HepG2 (cell line): ENCODE data around the gene SMIM43. TPM values are rescaled to one million over a fixed set of nuclear protein-coding genes. Genes with fewer than 3 reads are reported as not detected.
"Not testable (repeated sequence)": the region's sequence is repeated elsewhere in the genome, so short reads cannot be mapped to it uniquely, and the experiment has no call there.

Experiments
- ATAC-seq: fragments of 200-7000 bp; cut with Tn5 transposase; 3 replicates; pipeline ENCODE4 v1.9.1; 2020; ENCODE audit warnings: mild to moderate bottlenecking, moderate library complexity
- BruUV-seq: library from RNA; stranded (reverse); fragments of 400-500 nt; replicated peaks from 2 replicates; lab custom pipeline; 2021; lab: Mats Ljungman, UMichigan
- CTCF ChIA-PET: fragments of 300-600 bp; formaldehyde crosslinking; extraction: SDS; loops from one replicate; lab custom pipeline; 2021; ENCODE audit warnings: low total read pairs, inconsistent platforms, low intra/inter-chr PET ratio; lab: Yijun Ruan, JAX
- POLR2A ChIA-PET: fragments of 350-600 bp; sonication (Branson Sonifier 250); formaldehyde crosslinking; loops from one replicate; lab custom pipeline; 2020; ENCODE audit warnings: antibody characterized with exemption, inconsistent platforms; lab: Yijun Ruan, JAX
- DNase-seq: peaks from one replicate; pipeline ENCODE4 v3.0.0-alpha.2; 2015; ENCODE audit warnings: low spot score
- FAIRE-seq: peaks from 3 replicates; lab custom pipeline; 2011; peaks lifted over from hg19 to GRCh38; lab: Jason Lieb, UNC
- H2AFZ ChIP-seq: one replicate; pipeline ENCODE4 v1.6.1; 2011; ENCODE audit warnings: low read length, inconsistent platforms
- H3K27ac ChIP-seq: fragments of 300-600 bp; 3 replicates; pipeline ENCODE4 v1.8.0; 2011; ENCODE audit warnings: mixed run types, mild to moderate bottlenecking, mixed read lengths, low read length, inconsistent platforms; ENCODE audit not compliant: insufficient read depth; ENCODE audit errors: extremely low read length
- H3K27me3 ChIP-seq, 2 experiments: fragments of 200-600 bp in 1 of 2; 2 replicates in 1 of 2; 3 replicates in 1 of 2; pipeline versions ENCODE4 v1.6.0 to v1.8.0; 2011; ENCODE audit warnings: low read length in 2 of 2, mild to moderate bottlenecking in 2 of 2, moderate library complexity in 2 of 2, inconsistent platforms in 1 of 2; ENCODE audit not compliant: insufficient read depth in 2 of 2, control insufficient read depth in 1 of 2
- H3K36me3 ChIP-seq, 2 experiments: fragments of 200-600 bp in 1 of 2; replicated peaks in 1 of 2; 2 replicates in 1 of 2; 3 replicates in 1 of 2; pipeline versions ENCODE4 v1.5.1 to v1.8.0; 2011; ENCODE audit warnings: low read length in 2 of 2, inconsistent platforms in 1 of 2; ENCODE audit not compliant: insufficient read depth in 2 of 2, control insufficient read depth in 1 of 2
- H3K4me1 ChIP-seq: 2 replicates; pipeline ENCODE4 v1.5.1; 2012; ENCODE audit warnings: low read length, inconsistent platforms; ENCODE audit not compliant: insufficient read depth
- H3K4me2 ChIP-seq: 2 replicates; pipeline ENCODE4 v1.6.0; 2011; ENCODE audit warnings: low read depth, low read length, inconsistent platforms
- H3K4me3 ChIP-seq, 3 experiments: fragments of 200-600 bp in 1 of 3; sonication (generic), shearing (Covaris generic) in 1 of 3; replicated peaks in 1 of 3; 2 replicates each; pipeline ENCODE4 v1.5.1; 2011 to 2016; ENCODE audit warnings: low read length in 3 of 3, inconsistent platforms in 2 of 3, low read depth in 2 of 3, mild to moderate bottlenecking in 2 of 3, control low read depth in 1 of 3, mixed read lengths in 1 of 3; ENCODE audit not compliant: insufficient read depth in 1 of 3
- H3K79me2 ChIP-seq: one replicate; pipeline ENCODE4 v1.6.1; 2011; ENCODE audit warnings: low read length, inconsistent platforms; ENCODE audit not compliant: insufficient read depth
- H3K9ac ChIP-seq: 2 replicates; pipeline ENCODE4 v1.6.0; 2011; ENCODE audit warnings: mild to moderate bottlenecking, low read depth, low read length, inconsistent platforms; ENCODE audit not compliant: insufficient read depth
- H3K9me3 ChIP-seq: 2 replicates; pipeline ENCODE4 v1.5.1; 2012; ENCODE audit warnings: mild to moderate bottlenecking, low read length
- H4K20me1 ChIP-seq: 2 replicates; pipeline ENCODE4 v1.6.0; 2011; ENCODE audit warnings: inconsistent platforms, mild to moderate bottlenecking, low read length, moderate library complexity; ENCODE audit not compliant: insufficient read depth
- GMEB1 ChIP-seq: sonication (generic); formaldehyde crosslinking; IDR thresholded peaks from 2 replicates; pipeline ENCODE4 v1.5.1; 2020; ENCODE audit warnings: missing genetic modification reagents, mild to moderate bottlenecking, borderline replicate concordance
- ZBTB39 ChIP-seq: sonication (generic); formaldehyde crosslinking; IDR thresholded peaks from 2 replicates; pipeline ENCODE4 v1.5.0; 2020; ENCODE audit warnings: missing genetic modification reagents
- ZNF589 ChIP-seq: sonication (generic); formaldehyde crosslinking; conservative IDR thresholded peaks from 2 replicates; pipeline ENCODE4 v1.8.0; 2022; ENCODE audit warnings: mild to moderate bottlenecking, moderate library complexity, missing genetic modification reagents
- ZNF646 ChIP-seq: sonication (generic); formaldehyde crosslinking; IDR thresholded peaks from 2 replicates; pipeline ENCODE4 v1.9.0; 2021; ENCODE audit warnings: mild to moderate bottlenecking, missing genetic modification reagents
- whole genome bisulfite sequencing: methylation state at CpG from one replicate; pipeline ENCODE4 v1.1.6; 2017; ENCODE audit warnings: low lambda C conversion rate; 5-methylcytosine and 5-hydroxymethylcytosine counted together
- in situ Hi-C: cut with HindIII; loops from 2 replicates; pipeline ENCODE4 v1.10.0; 2017; ENCODE audit warnings: low pct_unique_long_range_greater_than_20kb; ENCODE audit not compliant: extremely low pct_ligation_motif_present
- intact Hi-C: fragments of 100-400 bp; cut with micrococcal nuclease; formaldehyde crosslinking; loops from one replicate; pipeline ENCODE4 v1.10.0; 2022; ENCODE audit not compliant: unreplicated experiment
- polyA plus RNA-seq, 8 experiments: library from polyadenylated mRNA; depleted of rRNA in 3 of 8; stranded (reverse) in 7 of 8; unstranded in 1 of 8; fragments of >200 nt; fragmentation: Illumina TruSeq in 4 of 8; extraction: Trizol in 4 of 8; gene quantifications; 2 replicates each; pipeline versions ENCODE4 v1.2.1 to v1.2.3, GENCODE V29; 2011 to 2016; ENCODE audit warnings: low read depth in 4 of 8, missing spikeins in 1 of 8, mixed read lengths in 1 of 8; ENCODE audit not compliant: insufficient read depth in 1 of 8
- total RNA-seq, 5 experiments: library from RNA; depleted of rRNA; stranded (reverse); fragments of >200 nt; fragmentation: Illumina TruSeq; extraction: Trizol; gene quantifications; 2 replicates each; pipeline ENCODE4 v1.2.3, GENCODE V29; 2016; ENCODE audit warnings: low read depth in 1 of 5

SMIM43 gene
- total and polyA plus RNA-seq, 2 of the 13 experiments (the other 11 are each of a cell fraction or from before 2014, with no cell fraction given) = not detected

DNA sequence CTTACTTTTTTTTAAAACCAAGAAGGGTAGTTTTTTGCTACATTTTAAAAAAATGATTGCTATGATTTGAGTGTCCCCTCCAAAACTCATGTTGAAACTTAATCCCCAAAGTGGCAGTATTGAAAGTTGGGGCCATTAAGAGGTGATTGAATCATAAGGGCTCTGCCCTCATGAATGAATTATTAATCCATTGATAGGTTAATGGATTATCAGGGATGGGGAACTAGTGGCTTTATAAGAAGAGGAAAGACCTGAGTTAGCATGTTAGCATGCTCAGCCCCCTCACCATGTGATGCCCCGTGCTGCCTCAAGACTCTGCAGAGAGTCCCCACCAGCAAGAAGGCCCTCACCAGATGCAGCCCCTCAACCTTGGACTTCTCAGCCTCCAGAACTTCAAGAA is 31.0 kb downstream of the SMIM43 start (continued):
- no peak for TF ChIP-seq ZBTB39 (CRISPR knock-in tag)
- TF ChIP-seq GMEB1 = no peak
- no peak for TF ChIP-seq ZNF646 (CRISPR knock-in tag)
- TF ChIP-seq ZNF589 (CRISPR knock-in tag) = no peak
- TF ChIP-seq, all 625 proteins: peak for 0

DNA sequence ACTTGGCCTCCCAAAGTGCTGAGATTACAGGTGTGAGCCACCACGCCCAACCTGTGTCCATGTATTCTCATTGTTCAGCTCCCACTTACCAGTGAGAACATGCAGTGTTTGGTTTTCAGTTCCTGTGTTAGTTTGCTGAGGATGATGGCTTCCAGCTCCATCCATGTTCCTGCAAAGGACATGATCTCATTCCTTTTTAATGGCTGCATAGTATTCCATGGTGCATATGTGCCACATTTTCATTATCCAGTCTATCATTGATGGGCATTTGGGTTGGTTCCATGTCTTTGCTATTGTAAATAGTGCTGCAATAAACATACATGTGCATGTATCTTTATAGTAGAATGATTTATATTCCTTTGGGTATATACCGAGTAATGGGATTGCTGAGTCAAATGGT is 35.2 kb downstream of the SMIM43 start:
- in situ Hi-C loops = loop anchor here (10.0 kb wide), 2 partner anchors 55 to 355 kb away; no protein-coding TSS in a partner anchor

More for the DNA sequence above, 35.2 kb downstream of the SMIM43 start:
- H3K4me1 ChIP-seq, H4K20me1 ChIP-seq, H3K9me3 ChIP-seq, H3K9ac ChIP-seq, H3K79me2 ChIP-seq, FAIRE-seq, H2AFZ ChIP-seq, H3K4me3 ChIP-seq, H3K27ac ChIP-seq, H3K36me3 ChIP-seq, H3K4me2 ChIP-seq, ATAC-seq, BruUV-seq, POLR2A ChIA-PET, DNase-seq, H3K27me3 ChIP-seq: not testable (repeated sequence)
- WGBS = 76% methylated on average over 2 of the region's 2 CpGs
- CTCF ChIA-PET = interaction anchor here (0.6 kb wide), 1 partner anchor 267 kb away, joined by 3 read pairs; no protein-coding TSS in a partner anchor
- intact Hi-C loops = loop anchor here (5.0 to 10.0 kb wide), 2 partner anchors 52 to 535 kb away; no protein-coding TSS in a partner anchor
